GM23248 (cell line): ENCODE results near the gene CRLF2.

Experiments used
- EZH2 ChIP-seq: fragments of 200-600 bp; sonication (generic); IDR thresholded peaks from 2 replicates; pipeline ENCODE4 v1.6.1; 2018; ENCODE audit warnings: antibody characterized with exemption, mild to moderate bottlenecking; ENCODE audit not compliant: insufficient read depth, poor library complexity, severe bottlenecking
- EZH2phosphoT487 ChIP-seq: fragments of 200-600 bp; sonication (generic); IDR thresholded peaks from 2 replicates; pipeline ENCODE4 v1.6.1; 2018; ENCODE audit warnings: antibody characterized with exemption, moderate library complexity, mild to moderate bottlenecking, low read depth; ENCODE audit not compliant: insufficient read depth

- TF ChIP-seq EZH2 (no peak), EZH2phosphoT487 (no peak)
Observed at GRCh38 chrX:1152090-1152489, 60.4 kb downstream of the CRLF2 start.
